Limb (tissue), 2 donors: ENCODE results near the gene TNS2.

Source experiments
- DNase-seq, 2 donors: peaks; one replicate each; pipeline ENCODE4 v3.0.0-alpha.2; 2016; ENCODE audit errors: extremely low spot score in 2 of 2

TNS2 gene

DNA sequence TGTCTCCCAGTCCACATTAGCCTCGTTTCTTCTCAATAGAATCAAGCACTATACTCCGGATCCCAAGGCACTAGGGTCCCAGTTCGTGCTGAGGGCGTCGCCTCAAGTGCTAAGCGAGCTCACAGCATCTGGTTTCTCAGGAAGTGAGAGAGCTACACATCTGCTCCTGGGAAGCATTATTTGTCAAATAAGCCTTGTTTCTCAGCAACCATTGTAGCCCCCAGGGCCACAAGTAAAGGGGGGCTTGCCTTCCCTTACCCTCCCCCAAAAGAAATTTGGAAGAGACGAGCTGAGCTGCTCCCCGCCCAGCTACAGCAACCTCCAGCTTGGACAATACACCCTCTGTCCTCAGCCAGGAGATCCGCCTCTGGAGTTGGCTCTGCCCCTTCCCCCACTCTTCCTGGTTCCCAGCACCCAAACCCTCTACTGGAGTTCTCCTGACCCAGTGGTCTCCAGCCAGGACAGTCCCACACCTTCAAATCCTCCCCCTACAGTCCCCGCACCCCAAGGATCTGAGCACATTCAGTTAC is 5.7 kb upstream of the TNS2 start:
- DNase-seq = peak; percentile 51 to 76

DNA sequence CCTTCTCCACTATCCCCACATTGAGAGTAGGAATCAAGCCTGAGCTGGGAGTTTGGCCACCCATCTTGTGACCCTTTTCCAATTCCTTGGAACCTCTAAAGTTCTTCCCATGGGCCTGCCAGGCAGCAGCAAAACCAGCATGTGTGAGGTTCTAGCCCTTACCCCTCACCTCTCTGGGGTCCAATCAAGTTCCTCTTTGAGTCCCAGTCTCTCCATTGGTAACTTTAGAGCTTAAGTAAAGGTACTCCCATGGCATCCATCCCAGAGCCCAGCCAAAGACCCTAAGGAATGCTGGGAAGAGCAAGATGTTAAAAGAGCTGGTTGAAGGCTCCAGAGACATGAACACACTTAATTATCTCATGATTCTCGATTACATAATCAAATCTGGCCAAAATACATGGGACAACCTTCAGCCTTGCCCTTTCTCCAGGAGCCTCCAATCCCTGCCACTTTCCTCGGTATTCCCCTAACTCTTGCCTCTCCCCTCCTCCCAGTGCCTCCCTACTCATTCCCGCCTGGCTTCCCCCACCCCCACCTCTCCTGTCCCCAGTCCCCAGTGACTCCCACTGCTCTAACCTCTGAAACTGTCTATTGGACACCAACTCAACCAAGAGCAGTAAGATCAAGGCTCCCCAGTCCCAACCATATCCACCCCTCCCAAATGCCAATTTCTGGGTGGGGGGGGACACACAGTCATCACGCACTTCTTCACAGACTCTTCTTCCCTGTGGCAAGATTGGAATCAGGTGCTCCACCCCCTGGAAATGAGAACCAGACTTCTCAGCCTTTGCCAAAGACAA is 4.8 kb upstream of the TNS2 start:
- no peak for DNase-seq

- peak in 1 of 2 donors; percentile 66 for DNase-seq
Observed at GRCh38 chr12:53045696-53046045, 4.2 kb upstream of the TNS2 start.

GRCh38 chr12:53046655-53047220 is 3.1 kb upstream of the TNS2 start:
- DNase-seq = peak in 1 of 2 donors; percentile 82

GRCh38 chr12:53047221-53048032 is 2.4 kb upstream of the TNS2 start:
- DNase-seq = peak; percentile 89 to 93

DNA sequence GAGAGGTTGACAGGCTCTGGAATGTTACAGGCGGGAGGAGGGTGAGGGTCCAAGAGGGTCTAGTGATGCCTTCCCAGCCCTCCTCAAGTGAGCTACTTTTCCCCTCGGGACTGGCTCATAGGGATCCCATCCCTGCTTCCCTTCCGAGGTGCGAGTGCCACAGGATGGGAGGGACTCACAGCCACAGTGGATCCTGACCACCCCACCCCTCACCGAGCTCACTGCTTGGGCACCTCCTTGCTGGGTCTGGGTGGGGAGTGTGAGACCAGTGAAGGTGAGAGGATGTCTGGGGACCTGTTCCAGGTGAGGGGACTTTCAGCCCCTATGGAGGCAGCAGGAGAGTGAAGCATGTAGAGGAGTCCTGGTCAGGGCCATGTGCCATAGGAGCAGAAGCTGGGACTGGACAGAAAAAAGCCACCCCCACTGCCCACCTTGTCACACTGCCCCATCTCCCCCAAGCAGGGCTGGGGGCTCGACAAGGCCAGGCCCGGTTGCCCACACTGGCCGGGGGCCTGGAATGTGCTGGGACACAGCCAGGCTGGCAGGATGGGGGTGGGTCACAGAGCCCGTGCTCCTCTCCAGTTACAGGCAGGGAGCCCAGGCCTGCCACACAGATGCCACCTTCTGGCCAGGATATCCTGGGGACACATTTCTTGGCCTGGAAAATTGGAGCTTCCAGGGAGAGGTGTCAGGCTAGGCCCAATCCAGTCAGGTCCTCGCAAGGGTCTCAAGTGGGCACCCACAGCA is 1.7 kb upstream of the TNS2 start:
- peak in 1 of 2 donors; percentile 78 for DNase-seq

DNA sequence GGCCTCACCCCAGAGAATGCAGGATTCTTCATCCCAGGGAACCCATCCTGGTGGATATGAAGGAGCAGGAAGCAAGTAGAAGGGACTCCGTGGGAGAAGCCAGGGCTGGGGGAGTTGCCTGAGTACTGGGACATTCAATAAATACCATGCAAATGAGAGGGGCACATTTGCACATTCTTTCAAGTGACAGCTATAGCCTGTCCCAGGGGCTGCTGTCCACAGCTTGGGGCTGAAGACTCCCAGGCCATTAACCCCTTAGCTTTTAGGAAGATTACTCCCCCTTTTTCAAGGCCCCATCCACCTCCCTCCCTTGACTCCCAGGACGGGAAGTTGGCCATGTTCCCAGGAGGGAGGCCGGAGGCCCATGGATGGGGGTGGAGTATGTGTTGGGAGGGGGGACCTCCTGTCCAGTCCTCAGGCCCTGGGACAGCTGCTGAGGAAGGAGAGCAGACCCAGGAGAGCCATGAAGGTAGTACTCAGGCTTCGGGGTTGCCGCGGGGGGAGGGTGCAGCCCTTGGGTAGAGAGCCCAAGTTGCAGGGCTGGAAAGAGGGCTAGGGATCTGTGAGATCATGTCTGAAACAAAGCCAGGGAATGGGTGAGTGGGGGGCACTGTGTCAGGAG is 974 bp upstream of the TNS2 start:
- peak; percentile 39 to 78 for DNase-seq

- DNase-seq = no peak
Observed at GRCh38 chr12:53050426-53051057, 677 bp downstream of the TNS2 start.

- peak in 1 of 2 donors; percentile 45 for DNase-seq
Observed at GRCh38 chr12:53051058-53051880, 1.4 kb downstream of the TNS2 start.

DNA sequence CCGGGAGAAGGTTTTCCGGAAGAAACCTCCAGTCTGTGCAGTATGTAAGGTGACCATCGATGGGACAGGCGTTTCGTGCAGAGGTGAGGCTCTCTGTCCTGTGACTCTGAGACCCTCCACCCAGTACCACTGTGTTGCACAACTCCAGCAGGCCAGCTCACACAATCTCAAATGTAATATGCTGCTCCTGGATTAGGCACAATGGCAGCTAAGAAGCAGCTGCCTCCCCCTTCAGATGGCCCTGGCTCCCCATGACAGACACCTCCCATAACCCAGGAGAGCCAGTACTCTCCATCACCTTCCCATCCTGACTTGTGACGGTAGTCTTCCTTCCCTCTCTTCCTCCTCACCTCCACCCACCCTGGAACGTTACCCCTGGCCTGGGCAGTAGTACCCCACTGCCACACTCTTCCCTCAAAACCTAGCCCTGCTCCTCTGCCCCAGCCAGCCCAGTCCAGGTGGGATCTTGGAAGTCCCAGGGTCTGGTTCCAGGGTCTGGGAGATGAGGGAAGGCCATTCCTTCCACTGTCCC is 2.1 kb downstream of the TNS2 start:
- peak in 1 of 2 donors; percentile 37 for DNase-seq

- peak; percentile 85 for DNase-seq
Observed at GRCh38 chr12:53052419-53053217, 2.8 kb downstream of the TNS2 start.

- DNase-seq = peak in 1 of 2 donors; percentile 75
Observed at GRCh38 chr12:53053218-53054111, 3.6 kb downstream of the TNS2 start.

- DNase-seq = peak; percentile 93 to 97
Observed at GRCh38 chr12:53054112-53054878, 4.4 kb downstream of the TNS2 start.

DNA sequence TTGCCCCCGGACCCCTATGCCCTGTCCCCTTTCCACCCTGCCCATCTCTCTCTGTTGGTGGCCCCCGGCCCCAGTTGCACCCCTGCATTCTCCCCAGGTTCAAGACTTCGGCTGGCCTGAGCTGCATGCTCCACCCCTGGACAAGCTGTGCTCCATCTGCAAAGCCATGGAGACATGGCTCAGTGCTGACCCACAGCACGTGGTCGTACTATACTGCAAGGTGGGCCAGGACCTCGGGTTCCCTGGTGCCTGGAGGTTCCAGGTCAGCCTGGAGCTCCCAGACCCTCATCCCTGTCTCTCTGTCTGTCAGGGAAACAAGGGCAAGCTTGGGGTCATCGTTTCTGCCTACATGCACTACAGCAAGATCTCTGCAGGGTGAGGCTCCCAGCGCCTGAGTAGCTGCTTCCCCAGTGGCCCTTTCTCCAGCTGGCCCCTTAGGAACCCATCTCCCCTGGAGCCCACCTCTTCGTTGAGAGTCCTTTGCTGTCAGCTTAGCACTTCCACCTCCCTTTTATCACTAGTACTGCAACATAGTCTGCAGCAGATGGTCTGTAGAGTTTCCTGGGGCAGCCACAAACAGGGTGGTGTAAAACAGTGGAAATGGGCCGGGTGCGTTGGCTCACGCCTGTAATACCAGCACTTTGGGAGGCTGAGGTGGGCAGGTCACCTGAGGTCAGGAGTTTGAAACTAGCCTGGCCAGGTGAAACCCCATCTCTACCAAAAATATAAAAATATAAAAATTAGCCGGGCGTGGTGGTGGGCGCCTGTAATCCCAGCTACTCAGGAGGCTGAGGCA is 5.8 kb downstream of the TNS2 start:
- no peak for DNase-seq

GRCh38 chr12:53056296-53056695 is 6.4 kb downstream of the TNS2 start:
- no peak for DNase-seq

GRCh38 chr12:53056901-53057300 is 7.0 kb downstream of the TNS2 start:
- no peak for DNase-seq
